GM19372 (cell line): ENCODE data around the gene HNRNPM.

ENCODE experiments used
- ATAC-seq: cut with Tn5 transposase; IDR thresholded peaks from one replicate; pipeline ENCODE4 v1.9.1; 2021; ENCODE audit warnings: mild to moderate bottlenecking, low read depth, moderate library complexity; ENCODE audit not compliant: unreplicated experiment

The HNRNPM gene

DNA sequence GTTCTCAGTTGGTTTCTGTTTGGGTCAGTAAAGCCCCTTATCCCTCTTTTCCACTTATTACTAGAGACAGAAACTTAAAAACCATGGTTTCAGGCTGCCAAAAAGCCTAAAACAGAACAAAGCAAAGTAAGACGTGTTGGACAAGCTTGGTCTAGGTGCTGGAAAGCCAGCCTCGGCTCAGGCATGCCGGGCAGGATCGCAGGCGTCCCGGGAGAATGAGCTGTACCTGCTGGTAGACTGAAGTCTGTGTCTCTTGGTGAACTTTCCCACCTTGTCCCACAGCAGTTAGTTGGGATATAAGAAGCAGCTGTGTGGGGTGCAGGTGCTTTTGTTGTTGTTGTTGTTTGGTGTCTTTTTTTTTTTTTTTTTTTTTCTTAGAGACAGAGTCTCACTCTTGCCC, 36.8 kb downstream of the HNRNPM start:
- ATAC-seq = no peak

DNA sequence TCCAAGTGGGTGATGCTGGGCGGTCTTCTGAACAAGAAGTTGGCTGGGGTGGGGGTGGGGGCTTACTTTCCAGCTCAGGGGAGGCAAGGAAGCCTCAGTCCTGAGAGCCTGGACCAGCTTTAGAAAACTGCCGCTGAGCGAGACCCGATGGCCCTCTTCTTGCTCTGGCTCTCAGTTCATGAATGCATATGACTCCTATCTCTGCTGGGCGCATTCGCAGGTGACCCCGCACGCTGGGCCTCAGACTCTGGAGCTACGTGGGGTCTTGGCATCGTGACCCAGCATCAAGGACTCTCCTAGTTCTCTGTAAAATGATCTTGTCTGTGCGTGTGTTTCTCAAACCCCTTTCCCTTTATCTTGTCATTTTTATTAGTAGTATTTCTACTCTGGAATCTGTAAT, 37.9 kb downstream of the HNRNPM start:
- no peak for ATAC-seq

DNA sequence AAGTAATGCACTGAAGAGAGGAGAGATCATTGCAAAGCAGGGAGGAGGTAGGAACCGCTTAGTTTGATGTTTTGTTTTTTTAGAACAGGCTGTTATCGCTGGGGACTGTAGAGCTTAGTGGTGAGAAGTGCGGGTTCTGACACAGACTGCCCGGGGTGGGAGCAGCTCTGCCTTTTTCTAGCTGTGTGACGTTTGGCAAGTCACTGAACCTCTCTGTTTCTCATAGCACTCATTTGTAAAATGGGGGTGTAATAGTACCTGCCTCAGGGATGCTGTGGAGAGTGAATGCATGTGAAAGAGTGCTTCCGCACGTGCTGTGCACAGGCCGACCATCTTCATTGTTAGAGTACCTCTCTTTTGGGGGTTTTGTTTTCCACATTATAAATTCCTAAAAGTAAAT, 38.4 kb downstream of the HNRNPM start:
- no peak for ATAC-seq

DNA sequence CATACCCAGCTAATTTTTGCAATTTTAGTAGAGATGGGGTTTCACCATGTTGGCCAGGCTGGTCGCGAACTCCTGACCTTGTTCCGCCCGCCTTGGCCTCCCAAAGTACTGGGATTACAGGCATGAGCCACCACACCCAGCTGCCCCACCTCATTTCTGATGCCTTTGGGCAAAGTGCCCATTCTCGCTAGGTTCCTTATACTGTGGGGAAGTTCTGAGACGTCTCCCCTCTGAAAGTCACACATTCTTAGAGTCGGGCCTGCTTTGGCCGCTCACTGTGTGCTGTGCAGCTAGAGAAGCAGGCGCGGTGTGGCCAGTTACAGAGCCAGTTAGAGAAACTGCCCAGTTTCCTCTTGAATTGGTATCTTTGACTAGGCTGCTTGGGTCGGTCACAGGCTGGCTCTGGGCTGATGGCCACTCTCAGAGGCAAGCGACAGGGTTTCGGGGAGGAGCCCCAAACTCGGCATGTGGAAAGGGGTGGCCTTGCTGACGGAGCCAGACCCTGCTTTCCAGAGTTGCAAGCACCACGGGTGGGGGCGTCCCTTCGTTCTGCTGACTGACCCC, 39.6 kb downstream of the HNRNPM start:
- ATAC-seq = no peak

DNA sequence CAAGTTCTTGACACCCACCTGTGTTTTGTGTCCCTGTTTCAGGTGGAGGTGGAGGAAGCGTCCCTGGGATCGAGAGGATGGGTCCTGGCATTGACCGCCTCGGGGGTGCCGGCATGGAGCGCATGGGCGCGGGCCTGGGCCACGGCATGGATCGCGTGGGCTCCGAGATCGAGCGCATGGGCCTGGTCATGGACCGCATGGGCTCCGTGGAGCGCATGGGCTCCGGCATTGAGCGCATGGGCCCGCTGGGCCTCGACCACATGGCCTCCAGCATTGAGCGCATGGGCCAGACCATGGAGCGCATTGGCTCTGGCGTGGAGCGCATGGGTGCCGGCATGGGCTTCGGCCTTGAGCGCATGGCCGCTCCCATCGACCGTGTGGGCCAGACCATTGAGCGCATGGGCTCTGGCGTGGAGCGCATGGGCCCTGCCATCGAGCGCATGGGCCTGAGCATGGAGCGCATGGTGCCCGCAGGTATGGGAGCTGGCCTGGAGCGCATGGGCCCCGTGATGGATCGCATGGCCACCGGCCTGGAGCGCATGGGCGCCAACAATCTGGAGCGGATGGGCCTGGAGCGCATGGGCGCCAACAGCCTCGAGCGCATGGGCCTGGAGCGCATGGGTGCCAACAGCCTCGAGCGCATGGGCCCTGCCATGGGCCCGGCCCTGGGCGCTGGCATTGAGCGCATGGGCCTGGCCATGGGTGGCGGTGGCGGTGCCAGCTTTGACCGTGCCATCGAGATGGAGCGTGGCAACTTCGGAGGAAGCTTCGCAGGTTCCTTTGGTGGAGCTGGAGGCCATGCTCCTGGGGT, 41.0 kb downstream of the HNRNPM start:
- ATAC-seq = no peak

DNA sequence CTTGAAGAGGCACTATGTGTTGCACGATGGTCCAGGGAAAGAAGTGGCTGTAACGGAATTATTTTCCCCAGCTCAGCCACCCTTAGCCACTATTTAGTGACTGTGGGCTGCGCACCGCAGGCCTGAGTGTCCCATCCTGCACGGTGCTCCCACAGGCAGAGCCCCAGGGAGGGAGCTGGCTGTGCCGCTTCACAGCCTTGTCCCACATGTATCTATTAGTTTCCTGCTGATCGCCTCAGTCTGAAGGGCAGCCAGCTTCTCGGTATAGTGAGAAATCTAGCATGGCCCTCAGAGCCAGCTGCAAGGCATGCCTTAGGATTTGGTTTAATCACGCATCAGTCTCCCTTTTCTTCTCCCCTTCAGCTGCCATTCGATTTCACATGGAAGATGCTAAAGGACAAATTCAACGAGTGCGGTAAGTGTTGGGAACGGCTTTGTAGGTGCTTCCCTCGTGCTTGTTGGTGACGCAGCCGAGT, 41.9 kb downstream of the HNRNPM start:
- ATAC-seq = no peak

DNA sequence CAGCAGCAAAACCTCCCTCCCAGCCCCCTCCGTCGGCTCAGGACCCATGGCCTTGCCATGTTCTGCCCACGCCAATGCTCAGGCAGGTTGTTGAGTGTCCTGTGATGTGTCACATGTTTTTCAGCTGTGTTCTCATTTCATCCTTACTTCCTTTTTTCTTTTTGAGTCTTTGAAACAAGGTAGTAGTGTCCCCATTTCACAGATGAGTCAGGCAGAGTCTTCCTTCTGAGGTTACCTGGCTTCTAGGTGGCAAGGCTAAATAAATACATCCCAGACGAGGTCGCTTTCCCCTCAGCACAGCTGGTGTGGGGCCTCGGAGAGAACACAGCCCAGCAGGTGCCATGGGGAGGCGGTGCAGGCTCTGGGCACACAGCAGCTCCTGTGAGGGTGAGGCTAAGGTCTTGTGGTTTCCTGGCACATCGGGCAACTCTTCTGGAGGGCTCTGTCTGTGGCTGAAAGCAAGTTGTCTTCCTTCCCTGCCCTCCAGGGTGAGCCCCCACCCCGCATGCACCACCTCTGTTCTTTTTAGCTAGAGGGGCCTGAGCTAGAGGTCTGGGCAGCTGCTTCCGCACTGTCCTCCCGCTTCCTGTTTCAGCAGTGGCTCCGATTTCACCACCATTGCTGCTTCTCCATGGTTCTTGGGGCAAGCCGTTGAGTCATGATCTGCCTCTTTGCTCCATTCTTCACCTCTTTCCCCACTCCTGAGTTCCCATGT, 42.5 kb downstream of the HNRNPM start:
- ATAC-seq = no peak

DNA sequence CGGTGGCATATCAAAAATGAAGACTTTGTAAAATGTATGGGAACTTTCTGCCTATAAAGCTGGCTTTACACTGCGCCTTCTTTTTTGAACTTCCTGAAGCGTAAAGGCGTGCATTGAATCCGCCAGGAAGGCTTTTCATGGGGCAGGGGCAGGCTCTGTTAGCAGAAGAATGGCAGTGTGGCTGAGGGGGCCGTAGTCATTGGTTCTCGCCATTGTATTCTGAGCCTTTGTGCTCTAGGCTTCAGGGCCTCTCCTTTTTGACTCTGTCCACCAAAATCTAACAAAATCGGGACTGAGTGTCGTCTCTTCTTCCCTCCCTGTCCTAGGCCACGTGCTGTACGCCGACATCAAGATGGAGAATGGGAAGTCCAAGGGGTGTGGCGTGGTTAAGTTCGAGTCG, 43.6 kb downstream of the HNRNPM start:
- no peak for ATAC-seq

DNA sequence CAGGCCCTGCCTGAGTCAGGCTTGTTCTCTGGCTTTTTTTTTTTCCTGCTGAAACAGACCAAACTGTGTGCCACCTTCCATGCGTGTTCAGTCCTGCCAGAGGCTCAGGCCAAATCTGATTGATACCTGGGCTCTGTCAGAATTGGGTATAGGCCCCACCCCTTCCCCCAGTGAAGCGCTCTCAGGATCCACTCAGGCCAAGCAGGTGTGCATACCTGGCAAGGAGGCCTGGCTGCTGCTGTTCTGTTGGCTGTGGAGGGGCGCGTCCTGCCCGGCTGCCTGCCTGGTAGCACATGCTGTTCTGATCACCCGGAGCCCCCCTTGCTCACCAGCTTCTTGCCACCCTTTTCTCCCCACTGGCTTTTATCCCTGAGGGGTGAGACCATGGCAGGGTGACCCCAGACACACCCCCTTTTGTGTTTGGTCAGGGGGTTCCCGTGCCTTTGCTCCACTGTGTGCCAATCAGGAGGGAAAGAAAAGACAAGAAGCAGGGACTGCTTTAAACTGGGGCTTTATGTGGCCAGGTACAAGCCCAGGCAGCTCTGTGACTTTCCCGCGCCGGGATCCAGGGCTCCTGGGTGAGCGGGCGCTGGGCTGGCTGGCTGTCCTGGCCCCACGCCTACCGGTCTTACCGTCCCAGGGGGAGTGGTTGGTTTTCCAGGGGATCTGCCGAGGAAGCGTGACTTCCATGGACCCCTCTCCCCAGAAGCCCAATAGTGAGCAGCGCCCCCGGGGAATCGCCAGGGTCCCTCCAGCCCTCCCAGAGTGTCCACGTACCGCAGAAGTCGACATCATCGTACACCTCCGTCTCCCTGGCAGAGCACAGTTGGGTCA, 45.0 kb downstream of the HNRNPM start:
- ATAC-seq = no peak

DNA sequence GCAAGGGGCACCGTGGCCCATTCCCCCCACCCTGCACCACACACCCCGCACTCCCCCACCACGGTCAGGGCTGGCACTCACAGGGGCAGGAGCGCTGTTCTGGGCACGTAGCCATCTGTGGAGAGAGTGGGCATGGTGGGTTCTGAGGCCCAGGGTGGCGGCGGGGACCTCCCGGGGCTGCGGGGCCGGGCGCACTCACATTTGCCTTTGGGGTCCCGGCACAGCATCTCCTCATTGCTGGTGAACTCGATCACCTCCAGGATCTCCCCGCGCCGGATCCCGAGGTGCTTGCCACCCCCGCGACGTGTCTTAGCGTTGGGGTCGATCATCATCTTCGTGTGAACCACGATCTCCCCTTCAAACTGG, 45.6 kb downstream of the HNRNPM start:
- no peak for ATAC-seq

DNA sequence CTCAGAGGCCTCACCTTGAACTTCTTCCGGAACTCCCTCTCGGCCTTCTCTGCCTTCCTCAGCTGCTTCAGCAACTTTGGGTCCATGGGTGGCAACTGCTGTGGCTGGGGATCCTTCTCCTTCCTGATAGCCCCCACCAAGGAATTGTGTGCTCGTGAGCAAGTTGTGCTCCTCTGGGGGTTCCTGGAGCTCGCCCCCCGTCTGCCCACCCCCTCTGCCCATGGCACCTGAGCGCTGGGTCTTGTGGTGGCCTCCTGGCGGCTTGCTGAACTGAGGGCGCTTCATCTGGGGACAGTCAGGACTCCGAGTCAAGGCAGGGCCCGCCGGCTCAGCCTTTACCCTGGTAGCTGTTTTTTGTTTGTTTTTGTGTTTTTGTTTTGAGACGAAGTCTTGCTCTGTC, 46.1 kb downstream of the HNRNPM start:
- ATAC-seq = no peak

DNA sequence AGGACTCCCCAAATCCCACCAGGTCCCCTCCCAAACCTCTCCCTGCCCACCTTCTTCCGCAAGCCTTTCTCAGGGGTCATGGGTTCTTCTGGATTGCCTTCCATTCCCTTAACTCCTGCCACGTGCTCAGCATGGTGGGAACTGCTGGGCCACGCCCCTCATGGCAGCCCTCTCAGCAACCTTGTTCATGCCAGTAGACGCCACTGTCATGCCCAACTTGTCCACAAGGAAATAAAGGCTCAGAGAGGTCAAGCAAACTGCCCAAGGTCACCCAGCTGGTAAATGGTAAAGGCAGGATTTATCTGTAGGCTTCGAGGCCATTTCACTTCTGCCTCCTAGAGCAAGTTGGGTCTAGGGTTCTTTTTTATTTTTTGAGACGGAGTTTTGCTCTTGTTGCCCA, 46.8 kb downstream of the HNRNPM start:
- no peak for ATAC-seq

DNA sequence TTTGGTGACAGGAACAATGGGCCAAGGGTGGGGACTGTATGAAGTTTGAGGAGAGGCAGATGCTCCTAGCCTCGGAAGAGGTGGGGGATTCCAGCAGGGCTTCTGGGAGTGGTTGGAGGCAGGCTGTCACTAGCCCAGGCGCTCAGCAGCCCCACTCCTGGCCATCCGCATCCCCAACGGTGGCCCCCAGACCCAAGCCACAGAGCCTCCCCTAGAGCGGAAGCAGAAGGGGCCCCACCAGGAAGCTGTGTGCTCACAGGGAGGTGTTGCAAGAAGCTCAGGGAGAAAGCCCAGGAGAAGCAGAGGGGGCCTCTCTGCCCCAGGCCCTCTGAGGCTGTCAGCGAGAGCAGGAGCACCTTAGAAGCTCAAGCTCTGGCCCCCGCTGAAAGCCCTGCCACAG, 49.4 kb downstream of the HNRNPM start:
- no peak for ATAC-seq

DNA sequence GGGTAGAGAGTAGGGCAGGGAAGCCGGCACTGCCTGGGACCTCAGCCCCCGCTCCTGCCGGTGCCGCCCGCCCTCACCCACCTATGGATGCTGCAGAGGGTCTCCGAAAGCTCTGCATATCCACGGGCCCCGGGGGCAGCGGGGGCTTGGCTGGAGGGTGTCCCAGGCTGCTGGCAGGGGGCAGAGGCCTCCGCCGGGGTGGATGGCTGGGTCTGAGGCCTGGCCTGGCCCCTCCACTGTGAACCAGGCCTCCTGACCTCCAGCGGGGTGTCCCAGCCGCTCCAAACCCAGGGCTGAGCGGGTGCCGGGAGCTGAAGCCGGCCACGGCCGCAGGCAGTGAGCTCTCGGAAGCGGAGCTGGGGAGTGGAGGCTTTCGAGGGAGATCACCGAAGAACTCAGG, 53.5 kb downstream of the HNRNPM start:
- ATAC-seq = no peak

DNA sequence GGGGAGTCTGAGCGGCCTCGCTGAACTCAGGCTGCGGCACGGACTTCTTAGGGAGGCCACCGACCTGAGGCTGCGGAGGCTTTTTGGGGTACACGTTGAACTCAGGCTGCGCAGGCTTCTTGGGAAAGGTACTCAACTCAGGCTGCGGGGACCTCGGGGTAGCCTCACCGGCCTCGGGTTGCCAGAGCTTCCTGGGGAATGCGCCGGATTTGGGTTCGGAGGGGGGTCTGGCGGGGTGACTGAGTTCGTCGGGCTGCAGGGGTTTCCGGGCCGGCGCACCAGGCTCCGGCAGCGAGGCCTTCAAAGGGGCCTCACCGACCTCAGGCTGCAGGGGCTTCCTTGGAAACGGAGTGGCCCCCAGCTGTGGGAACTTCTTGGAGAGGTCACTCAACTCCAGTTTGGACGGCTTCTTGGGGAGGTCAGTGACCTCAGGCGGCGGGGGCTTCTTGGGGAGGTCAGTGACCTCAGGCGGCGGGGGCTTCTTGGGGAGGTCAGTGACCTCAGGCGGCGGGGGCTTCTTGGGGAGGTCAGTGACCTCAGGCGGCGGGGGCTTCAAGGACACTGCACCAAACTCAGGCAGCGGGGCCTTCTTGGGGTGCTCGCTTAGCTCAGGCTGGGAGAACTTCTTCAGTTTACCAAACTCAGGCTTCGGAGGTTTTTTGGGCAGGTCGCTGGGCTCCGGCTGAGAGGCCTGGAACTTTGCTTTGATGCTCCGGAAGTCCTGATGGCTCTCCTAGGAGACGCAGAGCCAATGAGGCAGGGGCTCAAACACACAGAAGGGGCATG, 54.5 kb downstream of the HNRNPM start:
- no peak for ATAC-seq

DNA sequence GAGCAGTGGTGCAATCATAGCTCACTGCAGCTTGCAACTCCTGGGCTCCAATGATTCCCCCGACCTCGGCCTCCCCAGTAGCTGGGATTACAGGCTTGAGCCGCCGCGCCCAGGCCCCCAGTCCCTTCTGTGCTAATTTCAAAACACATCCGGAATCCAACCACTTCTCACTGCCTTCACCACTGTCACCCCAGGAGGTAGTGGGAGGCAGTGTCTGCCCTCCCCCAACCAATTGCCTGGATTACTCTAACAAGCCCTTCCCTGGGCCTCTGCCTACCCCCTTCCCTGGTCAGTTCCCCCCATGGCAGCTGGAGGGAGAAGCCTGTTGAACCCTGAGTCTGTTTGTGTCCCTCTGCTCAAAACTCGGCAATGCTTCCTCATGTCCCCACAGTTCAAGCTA, 55.4 kb downstream of the HNRNPM start:
- no peak for ATAC-seq

DNA sequence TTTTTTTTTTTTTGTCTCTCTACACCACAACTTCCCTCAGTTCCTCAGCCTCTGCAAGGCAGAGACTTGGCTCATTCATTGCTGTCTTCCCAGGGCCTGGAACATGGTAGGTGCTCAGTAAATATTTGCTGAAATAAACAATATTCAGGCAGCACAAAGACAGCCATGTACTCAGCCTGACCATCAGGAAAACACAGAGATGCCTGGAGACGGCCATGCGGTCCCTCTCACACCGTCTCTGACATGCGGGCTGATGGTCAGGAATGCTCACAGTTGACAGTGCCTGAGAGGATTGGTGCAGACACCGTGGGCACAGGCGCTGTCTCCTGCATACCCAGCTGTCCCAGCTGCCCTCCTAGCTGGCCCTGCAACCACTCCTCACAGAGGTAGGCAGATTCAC, 56.7 kb downstream of the HNRNPM start:
- ATAC-seq = no peak

DNA sequence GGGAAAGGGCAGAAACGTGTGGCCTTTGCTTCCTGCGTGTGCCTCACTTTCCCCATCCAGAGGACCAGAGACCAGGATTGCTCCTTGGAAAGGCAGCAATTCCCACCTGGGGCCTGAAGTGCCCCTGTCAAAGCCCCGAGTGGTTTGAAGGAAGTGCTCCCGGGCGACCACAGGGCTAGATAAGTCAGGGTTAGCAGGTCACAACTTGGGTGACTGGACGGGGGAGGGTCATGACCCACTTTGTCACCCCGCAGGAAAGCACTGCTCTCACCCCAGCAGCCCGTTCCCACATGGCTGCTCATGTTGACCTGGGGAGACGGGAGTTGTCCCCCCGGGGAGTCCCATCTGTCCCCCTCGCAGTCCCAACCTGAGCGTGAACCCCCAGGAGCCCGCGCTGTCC, 57.2 kb downstream of the HNRNPM start:
- ATAC-seq = no peak

DNA sequence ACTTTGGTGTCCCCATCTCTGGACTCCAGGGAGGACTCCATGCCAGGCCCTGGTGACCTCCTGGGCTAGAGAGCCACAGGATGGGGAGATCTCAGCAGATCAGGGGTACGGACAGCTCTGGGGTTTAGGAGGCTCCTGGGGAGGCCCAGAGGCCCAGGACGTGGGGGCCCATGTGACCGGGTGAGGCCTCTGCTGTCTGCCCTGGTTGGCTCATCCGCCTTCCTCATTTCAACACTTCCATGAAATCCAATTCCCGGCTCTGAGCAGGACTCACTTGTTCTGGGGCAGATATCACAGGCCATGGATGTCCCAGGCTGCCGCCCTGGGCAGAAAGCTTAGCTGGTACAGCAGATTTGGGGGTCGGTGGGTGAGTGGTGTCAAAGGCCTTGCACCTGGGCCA, 58.7 kb downstream of the HNRNPM start:
- ATAC-seq = no peak

DNA sequence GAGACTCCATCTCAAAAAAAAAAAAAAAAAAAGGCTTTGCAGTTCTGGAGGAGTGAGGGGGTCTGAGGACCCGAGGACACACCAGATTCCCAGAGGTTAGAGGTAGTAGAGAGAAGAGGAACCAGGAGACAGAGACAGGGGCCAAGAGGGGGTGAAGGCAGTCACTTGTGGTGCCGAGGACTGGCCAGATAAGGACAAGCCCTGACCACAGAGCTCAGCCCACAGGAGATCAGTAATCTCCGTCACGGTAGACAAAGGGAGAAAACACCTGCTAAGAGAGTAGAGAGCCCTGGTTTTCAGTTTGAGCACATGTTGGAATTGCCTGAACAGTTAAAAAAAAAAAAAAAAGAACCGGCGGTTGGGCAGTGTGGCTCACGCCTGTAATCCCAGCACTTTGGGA, 59.4 kb downstream of the HNRNPM start:
- no peak for ATAC-seq
